Bronchial epithelial cell (primary cell): ENCODE results near the gene DDAH1. TPM values are rescaled to one million over a fixed set of nuclear protein-coding genes. Genes with fewer than 3 reads are reported as not detected.
"Not testable (repeated sequence)": the region's sequence is repeated elsewhere in the genome, so short reads cannot be mapped to it uniquely, and the experiment has no call there.

Experiments used
- DNase-seq: peaks from one replicate; pipeline ENCODE4 v3.0.0-alpha.2; 2010; ENCODE audit warnings: low read depth
- FAIRE-seq: peaks from 2 replicates; lab custom pipeline; 2011; peaks lifted over from hg19 to GRCh38; lab: Jason Lieb, UNC
- H3K27me3 ChIP-seq: 2 replicates; pipeline ENCODE4 v1.5.1; 2011; ENCODE audit warnings: low read length; ENCODE audit not compliant: control insufficient read depth, insufficient read depth
- H3K36me3 ChIP-seq: 2 replicates; pipeline ENCODE4 v1.5.1; 2011; ENCODE audit warnings: low read length; ENCODE audit not compliant: control insufficient read depth, insufficient read depth
- H3K4me3 ChIP-seq: 2 replicates; pipeline ENCODE4 v1.5.1; 2011; ENCODE audit warnings: mild to moderate bottlenecking, low read depth, low read length, control low read depth
- total RNA-seq: library from RNA; depleted of rRNA; stranded (reverse); fragments of >200 nt; gene quantifications from 2 replicates; pipeline ENCODE4 v1.2.1, GENCODE V29; 2014
- TF ChIP-seq, protein P1 (sequence below): IDR thresholded peaks from 2 replicates; pipeline ENCODE4 v1.5.1; 2011; ENCODE audit warnings: mild to moderate bottlenecking, moderate library complexity, low read length, control low read depth, inconsistent platforms; ENCODE audit not compliant: insufficient read depth, severe bottlenecking

Gene DDAH1
- total RNA-seq, 1 donor from 2014 or later = 1.6 TPM

DNA sequence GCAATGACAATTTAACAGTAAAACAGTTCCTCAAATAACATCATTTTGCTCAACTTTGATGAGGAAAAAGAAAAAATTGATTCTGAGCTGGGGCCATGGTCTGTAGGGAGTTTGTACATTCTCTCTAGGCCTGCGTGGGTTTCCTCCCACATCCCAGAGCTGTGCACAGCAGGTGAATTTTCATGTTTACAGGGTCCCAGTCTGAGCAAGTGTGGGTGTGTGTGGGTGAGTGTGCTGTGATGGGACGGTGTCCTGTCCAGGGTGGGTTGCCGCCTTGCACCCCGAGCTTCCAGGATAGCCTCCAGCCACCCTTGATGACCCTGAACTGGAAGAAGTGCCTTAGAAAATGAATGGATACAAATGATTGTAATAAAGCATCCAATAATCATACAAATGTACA is 112.9 kb downstream of the DDAH1 start:
- TF ChIP-seq, protein P1, sequence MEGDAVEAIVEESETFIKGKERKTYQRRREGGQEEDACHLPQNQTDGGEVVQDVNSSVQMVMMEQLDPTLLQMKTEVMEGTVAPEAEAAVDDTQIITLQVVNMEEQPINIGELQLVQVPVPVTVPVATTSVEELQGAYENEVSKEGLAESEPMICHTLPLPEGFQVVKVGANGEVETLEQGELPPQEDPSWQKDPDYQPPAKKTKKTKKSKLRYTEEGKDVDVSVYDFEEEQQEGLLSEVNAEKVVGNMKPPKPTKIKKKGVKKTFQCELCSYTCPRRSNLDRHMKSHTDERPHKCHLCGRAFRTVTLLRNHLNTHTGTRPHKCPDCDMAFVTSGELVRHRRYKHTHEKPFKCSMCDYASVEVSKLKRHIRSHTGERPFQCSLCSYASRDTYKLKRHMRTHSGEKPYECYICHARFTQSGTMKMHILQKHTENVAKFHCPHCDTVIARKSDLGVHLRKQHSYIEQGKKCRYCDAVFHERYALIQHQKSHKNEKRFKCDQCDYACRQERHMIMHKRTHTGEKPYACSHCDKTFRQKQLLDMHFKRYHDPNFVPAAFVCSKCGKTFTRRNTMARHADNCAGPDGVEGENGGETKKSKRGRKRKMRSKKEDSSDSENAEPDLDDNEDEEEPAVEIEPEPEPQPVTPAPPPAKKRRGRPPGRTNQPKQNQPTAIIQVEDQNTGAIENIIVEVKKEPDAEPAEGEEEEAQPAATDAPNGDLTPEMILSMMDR = no peak
- no peak for FAIRE-seq
- Histone ChIP-seq H3K36me3 (no peaks in the 10 kb centered on the region), H3K4me3 (no peak overlapping the region), H3K27me3 (no peaks in the 10 kb centered on the region)
- DNase-seq = no peak

DNA sequence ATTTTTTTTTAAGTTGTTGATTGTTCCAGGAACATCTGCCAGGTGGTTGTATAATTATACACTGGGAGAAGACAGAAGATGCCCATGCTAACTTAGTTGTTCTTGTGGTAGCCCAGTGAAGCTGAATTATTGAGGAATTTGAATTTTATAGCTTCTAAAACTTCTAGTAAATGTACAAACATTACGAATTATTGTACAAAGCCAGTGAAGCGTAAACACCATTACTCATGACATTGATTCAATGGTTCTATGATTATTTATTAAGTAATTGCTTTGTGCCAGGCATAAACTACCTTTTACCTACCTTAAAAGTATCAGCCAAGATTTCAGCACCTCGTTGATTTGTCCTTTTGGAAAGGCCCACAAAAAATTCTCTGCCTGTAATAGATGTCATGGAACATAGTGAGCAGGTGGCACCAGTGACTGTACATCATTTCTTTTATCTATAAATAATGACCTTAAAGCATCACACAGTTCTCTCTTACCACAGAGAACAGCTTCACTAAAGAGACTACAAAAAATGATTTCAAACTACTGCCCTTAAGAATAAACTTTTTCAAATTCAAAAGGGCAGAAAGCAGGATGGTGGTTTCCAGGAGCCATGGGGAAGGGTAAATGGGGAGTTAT is 113.6 kb downstream of the DDAH1 start:
- TF ChIP-seq, protein P1 = no peak
- Histone ChIP-seq H3K27me3 (no peaks in the 10 kb centered on the region), H3K4me3 (no peak overlapping the region), H3K36me3 (no peaks in the 10 kb centered on the region)
- no peak for FAIRE-seq
- no peak for DNase-seq

DNA sequence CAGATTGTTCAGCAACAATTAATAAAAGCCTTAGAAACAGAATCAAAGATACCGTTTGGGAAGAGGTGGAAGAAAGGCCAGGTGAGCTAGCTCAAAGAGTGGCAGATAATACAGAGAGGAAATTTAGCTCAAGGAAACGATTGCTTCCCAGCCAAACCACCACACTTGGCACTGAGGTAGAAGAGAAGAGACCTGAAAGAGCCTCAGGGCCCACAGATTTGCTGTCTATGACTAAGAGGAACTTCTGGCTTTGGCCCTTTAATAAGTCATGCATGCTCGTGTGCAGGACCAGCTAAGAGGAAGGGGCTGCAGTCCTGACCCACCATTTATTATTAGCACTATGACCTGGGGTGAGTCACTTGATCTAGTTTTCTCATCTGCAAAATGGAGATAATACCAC is 115.7 kb downstream of the DDAH1 start:
- DNase-seq = no peak
- TF ChIP-seq, protein P1 = no peak
- no peaks in the 10 kb centered on the region for H3K27me3 ChIP-seq
- H3K36me3 ChIP-seq = no peaks in the 10 kb centered on the region
- H3K4me3 ChIP-seq = no peak overlapping the region
- no peak for FAIRE-seq

DNA sequence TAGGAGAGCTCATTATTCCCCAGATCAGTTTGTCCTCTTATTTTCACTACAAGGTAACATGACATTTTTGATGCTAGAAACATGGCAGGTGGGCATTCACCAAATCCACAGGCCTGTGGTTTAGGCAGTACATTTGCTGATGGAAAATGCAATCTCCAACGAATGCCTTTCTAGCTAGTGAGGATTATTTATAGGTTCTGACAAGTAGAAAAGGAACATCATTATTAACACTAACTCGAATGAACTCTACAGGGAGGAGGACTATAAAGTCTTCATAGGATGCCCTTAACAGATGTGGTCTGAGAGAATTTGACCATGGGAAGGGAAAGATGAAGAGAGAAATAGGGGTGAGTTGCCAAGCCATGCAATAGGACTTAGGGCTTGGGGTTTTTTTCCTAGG is 117.1 kb downstream of the DDAH1 start:
- TF ChIP-seq, protein P1 = no peak
- Histone ChIP-seq H3K36me3 (no peaks in the 10 kb centered on the region), H3K4me3 (no peak overlapping the region), H3K27me3 (no peaks in the 10 kb centered on the region)
- DNase-seq (no peak), FAIRE-seq (no peak)

DNA sequence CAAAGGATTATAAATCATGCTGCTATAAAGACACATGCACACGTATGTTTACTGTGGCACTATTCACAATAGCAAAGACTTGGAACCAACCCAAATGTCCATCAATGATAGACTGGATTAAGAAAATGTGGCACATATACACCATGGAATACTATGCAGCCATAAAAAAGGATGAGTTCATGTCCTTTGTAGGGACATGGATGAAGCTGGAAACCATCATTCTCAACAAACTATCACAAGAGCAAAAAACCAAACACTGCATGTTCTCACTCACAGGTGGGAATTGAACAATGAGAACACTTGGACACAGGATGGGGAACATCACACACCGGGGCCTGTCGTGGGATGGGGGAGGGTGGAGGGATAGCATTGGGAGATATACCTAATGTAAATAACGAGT is 117.7 kb downstream of the DDAH1 start:
- H3K36me3 ChIP-seq, H3K4me3 ChIP-seq, FAIRE-seq, H3K27me3 ChIP-seq, DNase-seq: not testable (repeated sequence)

DNA sequence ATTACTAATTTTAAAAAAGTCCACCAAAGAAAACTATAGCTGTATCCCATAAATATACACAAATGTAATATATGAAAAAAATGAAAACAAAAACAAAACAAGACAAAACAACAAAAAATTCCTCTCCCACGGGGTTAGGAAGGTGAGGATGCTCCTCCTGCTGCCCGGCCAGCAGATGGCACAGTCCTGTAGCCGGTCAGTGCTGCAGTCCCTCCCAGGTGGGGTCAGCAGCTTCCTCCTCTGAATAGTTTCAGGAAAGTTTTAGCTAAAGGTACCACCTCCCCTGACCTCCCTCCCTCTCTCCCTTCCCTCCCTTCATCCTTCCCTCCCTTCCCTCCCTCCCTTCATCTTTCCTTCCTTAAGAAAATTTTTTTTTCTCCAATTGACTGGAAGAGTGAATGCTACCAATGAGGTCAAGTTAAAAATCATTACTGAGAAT is 120.7 kb downstream of the DDAH1 start:
- Histone ChIP-seq H3K27me3 (no peaks in the 10 kb centered on the region), H3K4me3 (no peak overlapping the region), H3K36me3 (no peaks in the 10 kb centered on the region)
- FAIRE-seq (no peak), DNase-seq (peak; percentile 25)
- TF ChIP-seq, protein P1 = peak; percentile 70
